ENCODE measurements around the gene YAE1.

DNA sequence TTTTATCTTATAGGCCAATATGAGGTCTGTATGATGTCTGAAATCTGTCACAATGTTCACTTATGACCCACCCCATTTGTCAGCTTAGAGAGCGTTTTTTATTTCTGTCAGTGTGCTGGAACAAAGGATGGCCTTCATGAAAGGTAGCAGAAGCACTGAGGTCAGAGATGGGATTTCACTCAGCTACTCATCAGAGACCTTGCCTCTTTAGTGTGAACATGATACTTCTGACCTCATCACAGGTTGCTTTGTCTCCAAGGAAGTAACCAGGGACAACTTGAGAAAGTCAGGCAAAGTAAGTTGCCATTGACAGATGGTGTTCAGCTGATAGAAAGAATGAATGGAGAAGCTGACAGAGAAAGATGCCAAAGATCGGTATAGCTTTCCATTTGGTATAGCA is 16.3 kb downstream of the YAE1 start:
- TF ChIP-seq, protein P1, sequence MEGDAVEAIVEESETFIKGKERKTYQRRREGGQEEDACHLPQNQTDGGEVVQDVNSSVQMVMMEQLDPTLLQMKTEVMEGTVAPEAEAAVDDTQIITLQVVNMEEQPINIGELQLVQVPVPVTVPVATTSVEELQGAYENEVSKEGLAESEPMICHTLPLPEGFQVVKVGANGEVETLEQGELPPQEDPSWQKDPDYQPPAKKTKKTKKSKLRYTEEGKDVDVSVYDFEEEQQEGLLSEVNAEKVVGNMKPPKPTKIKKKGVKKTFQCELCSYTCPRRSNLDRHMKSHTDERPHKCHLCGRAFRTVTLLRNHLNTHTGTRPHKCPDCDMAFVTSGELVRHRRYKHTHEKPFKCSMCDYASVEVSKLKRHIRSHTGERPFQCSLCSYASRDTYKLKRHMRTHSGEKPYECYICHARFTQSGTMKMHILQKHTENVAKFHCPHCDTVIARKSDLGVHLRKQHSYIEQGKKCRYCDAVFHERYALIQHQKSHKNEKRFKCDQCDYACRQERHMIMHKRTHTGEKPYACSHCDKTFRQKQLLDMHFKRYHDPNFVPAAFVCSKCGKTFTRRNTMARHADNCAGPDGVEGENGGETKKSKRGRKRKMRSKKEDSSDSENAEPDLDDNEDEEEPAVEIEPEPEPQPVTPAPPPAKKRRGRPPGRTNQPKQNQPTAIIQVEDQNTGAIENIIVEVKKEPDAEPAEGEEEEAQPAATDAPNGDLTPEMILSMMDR (conservative IDR thresholded peaks at IDR 0.05): no peak
- TF ChIP-seq EZH2 (IDR thresholded peaks at IDR 0.05; ENCODE audit: low read depth): no peak

Measured in PC-9 (cell line).